ENCODE data around the gene MCRIP2.

GRCh38 chr16:630815-631405, 10.7 kb upstream of the MCRIP2 start, which contains the start of gene WFIKKN1:
- TF ChIP-seq, protein P1, sequence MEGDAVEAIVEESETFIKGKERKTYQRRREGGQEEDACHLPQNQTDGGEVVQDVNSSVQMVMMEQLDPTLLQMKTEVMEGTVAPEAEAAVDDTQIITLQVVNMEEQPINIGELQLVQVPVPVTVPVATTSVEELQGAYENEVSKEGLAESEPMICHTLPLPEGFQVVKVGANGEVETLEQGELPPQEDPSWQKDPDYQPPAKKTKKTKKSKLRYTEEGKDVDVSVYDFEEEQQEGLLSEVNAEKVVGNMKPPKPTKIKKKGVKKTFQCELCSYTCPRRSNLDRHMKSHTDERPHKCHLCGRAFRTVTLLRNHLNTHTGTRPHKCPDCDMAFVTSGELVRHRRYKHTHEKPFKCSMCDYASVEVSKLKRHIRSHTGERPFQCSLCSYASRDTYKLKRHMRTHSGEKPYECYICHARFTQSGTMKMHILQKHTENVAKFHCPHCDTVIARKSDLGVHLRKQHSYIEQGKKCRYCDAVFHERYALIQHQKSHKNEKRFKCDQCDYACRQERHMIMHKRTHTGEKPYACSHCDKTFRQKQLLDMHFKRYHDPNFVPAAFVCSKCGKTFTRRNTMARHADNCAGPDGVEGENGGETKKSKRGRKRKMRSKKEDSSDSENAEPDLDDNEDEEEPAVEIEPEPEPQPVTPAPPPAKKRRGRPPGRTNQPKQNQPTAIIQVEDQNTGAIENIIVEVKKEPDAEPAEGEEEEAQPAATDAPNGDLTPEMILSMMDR (IDR thresholded peaks at IDR 0.05), result no peak
- TF ChIP-seq POLR2A (IDR thresholded peaks at IDR 0.05), result no peak
